Keratinocyte (primary cell): ENCODE results near the gene L3MBTL4.

Experiments
- EZH2 ChIP-seq: IDR thresholded peaks from one replicate; pipeline ENCODE4 v1.6.1; 2012; ENCODE audit warnings: inconsistent platforms, mild to moderate bottlenecking, low read length, moderate library complexity
- TF ChIP-seq, protein P1 (sequence below), 3 experiments: IDR thresholded peaks in 1 of 3; conservative IDR thresholded peaks in 1 of 3; optimal IDR thresholded peaks in 1 of 3; 2 replicates in 2 of 3; 3 replicates in 1 of 3; pipeline versions ENCODE3 to v1.5.1; 2011; ENCODE audit warnings: low read length in 3 of 3, mild to moderate bottlenecking in 3 of 3, moderate library complexity in 2 of 3, control low read depth in 1 of 3, inconsistent platforms in 1 of 3; ENCODE audit not compliant: insufficient read depth in 2 of 3; ENCODE audit errors: extremely low read depth in 1 of 3

GRCh38 chr18:6327485-6327884 lies 87.2 kb downstream of the L3MBTL4 start:
- TF ChIP-seq, protein P1, sequence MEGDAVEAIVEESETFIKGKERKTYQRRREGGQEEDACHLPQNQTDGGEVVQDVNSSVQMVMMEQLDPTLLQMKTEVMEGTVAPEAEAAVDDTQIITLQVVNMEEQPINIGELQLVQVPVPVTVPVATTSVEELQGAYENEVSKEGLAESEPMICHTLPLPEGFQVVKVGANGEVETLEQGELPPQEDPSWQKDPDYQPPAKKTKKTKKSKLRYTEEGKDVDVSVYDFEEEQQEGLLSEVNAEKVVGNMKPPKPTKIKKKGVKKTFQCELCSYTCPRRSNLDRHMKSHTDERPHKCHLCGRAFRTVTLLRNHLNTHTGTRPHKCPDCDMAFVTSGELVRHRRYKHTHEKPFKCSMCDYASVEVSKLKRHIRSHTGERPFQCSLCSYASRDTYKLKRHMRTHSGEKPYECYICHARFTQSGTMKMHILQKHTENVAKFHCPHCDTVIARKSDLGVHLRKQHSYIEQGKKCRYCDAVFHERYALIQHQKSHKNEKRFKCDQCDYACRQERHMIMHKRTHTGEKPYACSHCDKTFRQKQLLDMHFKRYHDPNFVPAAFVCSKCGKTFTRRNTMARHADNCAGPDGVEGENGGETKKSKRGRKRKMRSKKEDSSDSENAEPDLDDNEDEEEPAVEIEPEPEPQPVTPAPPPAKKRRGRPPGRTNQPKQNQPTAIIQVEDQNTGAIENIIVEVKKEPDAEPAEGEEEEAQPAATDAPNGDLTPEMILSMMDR (optimal IDR thresholded peaks at IDR 0.05 in 1 of 3, IDR thresholded peaks at IDR 0.05 in 1 of 3, conservative IDR thresholded peaks at IDR 0.05 in 1 of 3; ENCODE audit: extremely low read depth in 1 of 3, insufficient read depth in 2 of 3, low read length in 3 of 3), result no peak
- TF ChIP-seq EZH2, result no peak
